Astrocyte (in vitro differentiated cells and primary cell): ENCODE results near the gene FCMR.

Experiments used
- CTCF ChIP-seq: IDR thresholded peaks from 2 replicates; pipeline ENCODE4 v1.5.1; 2011; ENCODE audit warnings: low read depth, mild to moderate bottlenecking, inconsistent platforms, low read length, moderate library complexity; ENCODE audit not compliant: insufficient read depth
- EZH2 ChIP-seq: IDR thresholded peaks from 2 replicates; pipeline ENCODE4 v1.6.1; 2012; ENCODE audit warnings: mild to moderate bottlenecking, low read length, inconsistent platforms; ENCODE audit not compliant: insufficient read depth

- TF ChIP-seq CTCF: no peak
- TF ChIP-seq EZH2: no peak
Observed at GRCh38 chr1:206886831-206887230, 34.9 kb downstream of the FCMR start.
